Measurements from ENCODE around the gene SMC6. TPM values are rescaled to one million over a fixed set of nuclear protein-coding genes. Genes with fewer than 3 reads are reported as not detected.

Gene SMC6
- total and polyA plus RNA-seq, 2 experiments from 2014 or later: 53.4 to 59.8 TPM

DNA sequence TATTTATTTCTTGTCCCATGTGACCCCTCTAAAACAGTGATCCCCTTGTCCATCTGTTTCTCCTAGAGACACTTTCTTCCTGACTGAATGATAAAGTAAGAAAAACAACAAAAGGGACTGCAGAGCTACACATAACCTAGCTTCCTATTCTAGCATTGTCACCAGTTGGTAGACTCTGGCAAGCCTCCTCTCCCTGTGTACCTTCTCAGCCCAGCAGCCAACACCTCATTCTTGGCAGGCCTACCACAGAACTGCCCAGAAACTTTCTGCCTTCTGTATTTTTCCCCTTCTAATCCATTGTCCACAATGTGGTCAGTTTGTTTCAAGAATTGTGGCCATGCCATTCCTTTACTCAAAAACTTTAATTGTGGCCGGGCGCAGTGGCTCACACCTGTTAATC, 13.4 kb downstream of the SMC6 start:
- Mint-ChIP-seq H3K27ac (peak overlapping the region; percentile 25; the same call in 1 of the 2 replicates), H3K36me3 (ENCODE audit: low read depth) (peaks cover 58% of the 10 kb centered on the region), H3K27me3 (ENCODE audit: insufficient read depth, low read depth, poor library complexity) (no peaks in the 10 kb centered on the region), H3K4me3 (no peak overlapping the region), H3K9me3 (no peaks in the 10 kb centered on the region), H3K4me1 (no peaks in the 10 kb centered on the region)
- Histone ChIP-seq H3F3A (replicated peaks; ENCODE audit: low read depth) (no peaks in the 10 kb centered on the region), H3K4me2 (no peak overlapping the region), H3K27ac (ENCODE audit: low read depth) (no peak overlapping the region), H3K9me2 (ENCODE audit: insufficient read depth) (no peaks in the 10 kb centered on the region), H3K36me3 (ENCODE audit: insufficient read depth) (peaks cover 31% of the 10 kb centered on the region), H3K79me2 (replicated peaks; ENCODE audit: insufficient read depth) (peaks cover 44% of the 10 kb centered on the region), H3K27me3 (ENCODE audit: insufficient read depth) (no peaks in the 10 kb centered on the region), H4K20me1 (replicated peaks; ENCODE audit: insufficient read depth) (0 out of 2 replicates have a peak, but pooled peaks cover 4% of the 10 kb centered on the region), H2AFZ (no peak overlapping the region), H3K4me1 (ENCODE audit: insufficient read depth) (no peaks in the 10 kb centered on the region), H3K4me3 (no peak overlapping the region)
- TF ChIP-seq CREB1 (CRISPR knock-in tag; IDR thresholded peaks at IDR 0.05; ENCODE audit: low read depth): no peak
- no peak for TF ChIP-seq ZNF114 (CRISPR knock-in tag; IDR thresholded peaks at IDR 0.05)
- TF ChIP-seq POLR2AphosphoS5 (IDR thresholded peaks at IDR 0.05; ENCODE audit: low read depth): no peak
- TF ChIP-seq, protein P1, sequence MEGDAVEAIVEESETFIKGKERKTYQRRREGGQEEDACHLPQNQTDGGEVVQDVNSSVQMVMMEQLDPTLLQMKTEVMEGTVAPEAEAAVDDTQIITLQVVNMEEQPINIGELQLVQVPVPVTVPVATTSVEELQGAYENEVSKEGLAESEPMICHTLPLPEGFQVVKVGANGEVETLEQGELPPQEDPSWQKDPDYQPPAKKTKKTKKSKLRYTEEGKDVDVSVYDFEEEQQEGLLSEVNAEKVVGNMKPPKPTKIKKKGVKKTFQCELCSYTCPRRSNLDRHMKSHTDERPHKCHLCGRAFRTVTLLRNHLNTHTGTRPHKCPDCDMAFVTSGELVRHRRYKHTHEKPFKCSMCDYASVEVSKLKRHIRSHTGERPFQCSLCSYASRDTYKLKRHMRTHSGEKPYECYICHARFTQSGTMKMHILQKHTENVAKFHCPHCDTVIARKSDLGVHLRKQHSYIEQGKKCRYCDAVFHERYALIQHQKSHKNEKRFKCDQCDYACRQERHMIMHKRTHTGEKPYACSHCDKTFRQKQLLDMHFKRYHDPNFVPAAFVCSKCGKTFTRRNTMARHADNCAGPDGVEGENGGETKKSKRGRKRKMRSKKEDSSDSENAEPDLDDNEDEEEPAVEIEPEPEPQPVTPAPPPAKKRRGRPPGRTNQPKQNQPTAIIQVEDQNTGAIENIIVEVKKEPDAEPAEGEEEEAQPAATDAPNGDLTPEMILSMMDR (conservative IDR thresholded peaks at IDR 0.05; ENCODE audit: low read depth in 2 of 2): no peak
- no peak for TF ChIP-seq EZH2phosphoT487 (IDR thresholded peaks at IDR 0.05; ENCODE audit: unreplicated experiment)
- TF ChIP-seq ZNF331 (CRISPR knock-in tag; IDR thresholded peaks at IDR 0.05; ENCODE audit: low read depth): no peak
- no peak for TF ChIP-seq EZH2 (IDR thresholded peaks at IDR 0.05; ENCODE audit: low read depth, unreplicated experiment)
- TF ChIP-seq JUNB (IDR thresholded peaks at IDR 0.05; ENCODE audit: unreplicated experiment): no peak
- TF ChIP-seq, protein P2, sequence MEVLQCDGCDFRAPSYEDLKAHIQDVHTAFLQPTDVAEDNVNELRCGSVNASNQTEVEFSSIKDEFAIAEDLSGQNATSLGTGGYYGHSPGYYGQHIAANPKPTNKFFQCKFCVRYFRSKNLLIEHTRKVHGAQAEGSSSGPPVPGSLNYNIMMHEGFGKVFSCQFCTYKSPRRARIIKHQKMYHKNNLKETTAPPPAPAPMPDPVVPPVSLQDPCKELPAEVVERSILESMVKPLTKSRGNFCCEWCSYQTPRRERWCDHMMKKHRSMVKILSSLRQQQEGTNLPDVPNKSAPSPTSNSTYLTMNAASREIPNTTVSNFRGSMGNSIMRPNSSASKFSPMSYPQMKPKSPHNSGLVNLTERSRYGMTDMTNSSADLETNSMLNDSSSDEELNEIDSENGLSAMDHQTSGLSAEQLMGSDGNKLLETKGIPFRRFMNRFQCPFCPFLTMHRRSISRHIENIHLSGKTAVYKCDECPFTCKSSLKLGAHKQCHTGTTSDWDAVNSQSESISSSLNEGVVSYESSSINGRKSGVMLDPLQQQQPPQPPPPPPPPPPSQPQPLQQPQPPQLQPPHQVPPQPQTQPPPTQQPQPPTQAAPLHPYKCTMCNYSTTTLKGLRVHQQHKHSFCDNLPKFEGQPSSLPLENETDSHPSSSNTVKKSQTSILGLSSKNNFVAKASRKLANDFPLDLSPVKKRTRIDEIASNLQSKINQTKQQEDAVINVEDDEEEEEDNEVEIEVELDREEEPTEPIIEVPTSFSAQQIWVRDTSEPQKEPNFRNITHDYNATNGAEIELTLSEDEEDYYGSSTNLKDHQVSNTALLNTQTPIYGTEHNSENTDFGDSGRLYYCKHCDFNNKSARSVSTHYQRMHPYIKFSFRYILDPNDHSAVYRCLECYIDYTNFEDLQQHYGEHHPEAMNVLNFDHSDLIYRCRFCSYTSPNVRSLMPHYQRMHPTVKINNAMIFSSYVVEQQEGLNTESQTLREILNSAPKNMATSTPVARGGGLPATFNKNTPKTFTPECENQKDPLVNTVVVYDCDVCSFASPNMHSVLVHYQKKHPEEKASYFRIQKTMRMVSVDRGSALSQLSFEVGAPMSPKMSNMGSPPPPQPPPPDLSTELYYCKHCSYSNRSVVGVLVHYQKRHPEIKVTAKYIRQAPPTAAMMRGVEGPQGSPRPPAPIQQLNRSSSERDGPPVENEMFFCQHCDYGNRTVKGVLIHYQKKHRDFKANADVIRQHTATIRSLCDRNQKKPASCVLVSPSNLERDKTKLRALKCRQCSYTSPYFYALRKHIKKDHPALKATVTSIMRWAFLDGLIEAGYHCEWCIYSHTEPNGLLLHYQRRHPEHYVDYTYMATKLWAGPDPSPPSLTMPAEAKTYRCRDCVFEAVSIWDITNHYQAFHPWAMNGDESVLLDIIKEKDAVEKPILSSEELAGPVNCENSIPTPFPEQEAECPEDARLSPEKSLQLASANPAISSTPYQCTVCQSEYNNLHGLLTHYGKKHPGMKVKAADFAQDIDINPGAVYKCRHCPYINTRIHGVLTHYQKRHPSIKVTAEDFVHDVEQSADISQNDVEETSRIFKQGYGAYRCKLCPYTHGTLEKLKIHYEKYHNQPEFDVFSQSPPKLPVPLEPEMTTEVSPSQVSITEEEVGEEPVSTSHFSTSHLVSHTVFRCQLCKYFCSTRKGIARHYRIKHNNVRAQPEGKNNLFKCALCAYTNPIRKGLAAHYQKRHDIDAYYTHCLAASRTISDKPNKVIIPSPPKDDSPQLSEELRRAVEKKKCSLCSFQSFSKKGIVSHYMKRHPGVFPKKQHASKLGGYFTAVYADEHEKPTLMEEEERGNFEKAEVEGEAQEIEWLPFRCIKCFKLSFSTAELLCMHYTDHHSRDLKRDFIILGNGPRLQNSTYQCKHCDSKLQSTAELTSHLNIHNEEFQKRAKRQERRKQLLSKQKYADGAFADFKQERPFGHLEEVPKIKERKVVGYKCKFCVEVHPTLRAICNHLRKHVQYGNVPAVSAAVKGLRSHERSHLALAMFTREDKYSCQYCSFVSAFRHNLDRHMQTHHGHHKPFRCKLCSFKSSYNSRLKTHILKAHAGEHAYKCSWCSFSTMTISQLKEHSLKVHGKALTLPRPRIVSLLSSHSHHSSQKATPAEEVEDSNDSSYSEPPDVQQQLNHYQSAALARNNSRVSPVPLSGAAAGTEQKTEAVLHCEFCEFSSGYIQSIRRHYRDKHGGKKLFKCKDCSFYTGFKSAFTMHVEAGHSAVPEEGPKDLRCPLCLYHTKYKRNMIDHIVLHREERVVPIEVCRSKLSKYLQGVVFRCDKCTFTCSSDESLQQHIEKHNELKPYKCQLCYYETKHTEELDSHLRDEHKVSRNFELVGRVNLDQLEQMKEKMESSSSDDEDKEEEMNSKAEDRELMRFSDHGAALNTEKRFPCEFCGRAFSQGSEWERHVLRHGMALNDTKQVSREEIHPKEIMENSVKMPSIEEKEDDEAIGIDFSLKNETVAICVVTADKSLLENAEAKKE (CRISPR knock-in tag; IDR thresholded peaks at IDR 0.05): no peak
- TF ChIP-seq NANOG (IDR thresholded peaks at IDR 0.05; ENCODE audit: borderline replicate concordance): no peak
- no peak for TF ChIP-seq STAT1 (IDR thresholded peaks at IDR 0.05; ENCODE audit: unreplicated experiment)
- TF ChIP-seq, protein P3, sequence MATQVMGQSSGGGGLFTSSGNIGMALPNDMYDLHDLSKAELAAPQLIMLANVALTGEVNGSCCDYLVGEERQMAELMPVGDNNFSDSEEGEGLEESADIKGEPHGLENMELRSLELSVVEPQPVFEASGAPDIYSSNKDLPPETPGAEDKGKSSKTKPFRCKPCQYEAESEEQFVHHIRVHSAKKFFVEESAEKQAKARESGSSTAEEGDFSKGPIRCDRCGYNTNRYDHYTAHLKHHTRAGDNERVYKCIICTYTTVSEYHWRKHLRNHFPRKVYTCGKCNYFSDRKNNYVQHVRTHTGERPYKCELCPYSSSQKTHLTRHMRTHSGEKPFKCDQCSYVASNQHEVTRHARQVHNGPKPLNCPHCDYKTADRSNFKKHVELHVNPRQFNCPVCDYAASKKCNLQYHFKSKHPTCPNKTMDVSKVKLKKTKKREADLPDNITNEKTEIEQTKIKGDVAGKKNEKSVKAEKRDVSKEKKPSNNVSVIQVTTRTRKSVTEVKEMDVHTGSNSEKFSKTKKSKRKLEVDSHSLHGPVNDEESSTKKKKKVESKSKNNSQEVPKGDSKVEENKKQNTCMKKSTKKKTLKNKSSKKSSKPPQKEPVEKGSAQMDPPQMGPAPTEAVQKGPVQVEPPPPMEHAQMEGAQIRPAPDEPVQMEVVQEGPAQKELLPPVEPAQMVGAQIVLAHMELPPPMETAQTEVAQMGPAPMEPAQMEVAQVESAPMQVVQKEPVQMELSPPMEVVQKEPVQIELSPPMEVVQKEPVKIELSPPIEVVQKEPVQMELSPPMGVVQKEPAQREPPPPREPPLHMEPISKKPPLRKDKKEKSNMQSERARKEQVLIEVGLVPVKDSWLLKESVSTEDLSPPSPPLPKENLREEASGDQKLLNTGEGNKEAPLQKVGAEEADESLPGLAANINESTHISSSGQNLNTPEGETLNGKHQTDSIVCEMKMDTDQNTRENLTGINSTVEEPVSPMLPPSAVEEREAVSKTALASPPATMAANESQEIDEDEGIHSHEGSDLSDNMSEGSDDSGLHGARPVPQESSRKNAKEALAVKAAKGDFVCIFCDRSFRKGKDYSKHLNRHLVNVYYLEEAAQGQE (IDR thresholded peaks at IDR 0.05; ENCODE audit: unreplicated experiment): no peak
- TF ChIP-seq, protein P4, sequence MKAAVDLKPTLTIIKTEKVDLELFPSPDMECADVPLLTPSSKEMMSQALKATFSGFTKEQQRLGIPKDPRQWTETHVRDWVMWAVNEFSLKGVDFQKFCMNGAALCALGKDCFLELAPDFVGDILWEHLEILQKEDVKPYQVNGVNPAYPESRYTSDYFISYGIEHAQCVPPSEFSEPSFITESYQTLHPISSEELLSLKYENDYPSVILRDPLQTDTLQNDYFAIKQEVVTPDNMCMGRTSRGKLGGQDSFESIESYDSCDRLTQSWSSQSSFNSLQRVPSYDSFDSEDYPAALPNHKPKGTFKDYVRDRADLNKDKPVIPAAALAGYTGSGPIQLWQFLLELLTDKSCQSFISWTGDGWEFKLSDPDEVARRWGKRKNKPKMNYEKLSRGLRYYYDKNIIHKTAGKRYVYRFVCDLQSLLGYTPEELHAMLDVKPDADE (IDR thresholded peaks at IDR 0.05): no peak
- ATAC-seq (no peak), DNase-seq (ENCODE audit: low spot score) (no peak)
